Ovary (tissue), 9 donors: ENCODE measurements around the gene TRPM5. TPM values are rescaled to one million over a fixed set of nuclear protein-coding genes. Genes with fewer than 3 reads are reported as not detected.

Experiments used
- DNase-seq, 5 donors: peaks; one replicate each; pipeline ENCODE4 v3.0.0-alpha.2; 2019 to 2020
- H3K27ac ChIP-seq, 2 donors: fragments of 200-600 bp; one replicate each; pipeline versions ENCODE4 v1.5.1 to v1.8.0; 2019 to 2022
- H3K27me3 ChIP-seq: fragments of 200-600 bp; one replicate; pipeline ENCODE4 v1.8.0; 2022
- H3K36me3 ChIP-seq: fragments of 200-600 bp; sonication (generic); one replicate; pipeline ENCODE4 v1.5.1; 2019
- H3K4me1 ChIP-seq: one replicate; pipeline ENCODE4 v1.8.1; 2013; ENCODE audit warnings: mild to moderate bottlenecking, moderate library complexity; ENCODE audit not compliant: insufficient read depth
- H3K4me3 ChIP-seq: fragments of 200-600 bp; sonication (generic); one replicate; pipeline ENCODE4 v1.5.1; 2017
- H3K9me3 ChIP-seq, 2 donors: fragments of 200-600 bp in 1 of 2; sonication (generic) in 1 of 2; one replicate each; pipeline versions ENCODE4 v1.5.1 to v1.8.1; 2013 to 2019; ENCODE audit warnings: mild to moderate bottlenecking in 1 of 2, moderate library complexity in 1 of 2
- EP300 ChIP-seq: sonication (generic); formaldehyde crosslinking; IDR thresholded peaks from one replicate; pipeline ENCODE4 v1.6.1; 2017; ENCODE audit warnings: antibody characterized with exemption
- POLR2A ChIP-seq: fragments of 450-650 bp; IDR thresholded peaks from one replicate; pipeline ENCODE4 v1.6.1; 2017; ENCODE audit warnings: antibody characterized with exemption, mild to moderate bottlenecking, moderate library complexity
- WGBS, 3 donors: extraction: QIAGEN DNeasy Blood & Tissue Kit in 1 of 3; methylation state at CpG; one replicate each; pipeline versions ENCODE4 v1.1.5 to v1.1.7; 2013 to 2017; 5-methylcytosine and 5-hydroxymethylcytosine counted together
- intact Hi-C, 4 donors: fragments of 100-400 bp; cut with DNase I; formaldehyde crosslinking; loops; one replicate each; pipeline versions ENCODE4 v1.11.0 to v1.15.1; 2022 to 2023
- polyA plus RNA-seq, 2 donors: library from polyadenylated mRNA; stranded (reverse); fragments of 200-250 nt in 1 of 2; fragments of 350-450 nt in 1 of 2; fragmentation: Illumina TruSeq in 1 of 2; extraction: RNeasy Lipid Tissue Mini Kit (QIAGEN cat#74804) in 1 of 2; gene quantifications; one replicate each; pipeline ENCODE4 v1.2.3, GENCODE V29; 2013 to 2014
- total RNA-seq, 7 donors: library from RNA; depleted of rRNA in 2 of 7; stranded (reverse); fragments of >200 nt in 2 of 7; fragmentation: NEBNext Ultra II Directional in 3 of 7; extraction: Animal tissue kit (Norgen Biotek cat#: 25700) in 3 of 7; gene quantifications; one replicate each; pipeline versions ENCODE4 v1.1.0 to v1.2.4, GENCODE V29; 2016 to 2023
- TF ChIP-seq, protein P1 (sequence below), 3 donors: fragments of 450-650 bp in 2 of 3; fragments of 200-600 bp in 1 of 3; IDR thresholded peaks; one replicate each; pipeline versions ENCODE4 v1.5.1 to v1.8.0; 2016 to 2022; ENCODE audit warnings: antibody characterized with exemption in 3 of 3, mild to moderate bottlenecking in 1 of 3
- donor health status: DM: no; HTN: no; CAD: no; lungs with moderate emphysema.
- donor health status: DM: no; HTN: no; CAD: no.
- donor health status: Bipolar disorder and iron deficiency.
- donor health status: DM: yes; HTN: yes; CAD: no.
- donor health status: DM: no; HTN: no; CAD: no.
- donor health status: DM: yes; HTN: yes; CAD: no.

TRPM5 gene
- total and polyA plus RNA-seq, 9 donors: 0.05 to 0.11 (median 0.08) TPM; not detected in 6

DNA sequence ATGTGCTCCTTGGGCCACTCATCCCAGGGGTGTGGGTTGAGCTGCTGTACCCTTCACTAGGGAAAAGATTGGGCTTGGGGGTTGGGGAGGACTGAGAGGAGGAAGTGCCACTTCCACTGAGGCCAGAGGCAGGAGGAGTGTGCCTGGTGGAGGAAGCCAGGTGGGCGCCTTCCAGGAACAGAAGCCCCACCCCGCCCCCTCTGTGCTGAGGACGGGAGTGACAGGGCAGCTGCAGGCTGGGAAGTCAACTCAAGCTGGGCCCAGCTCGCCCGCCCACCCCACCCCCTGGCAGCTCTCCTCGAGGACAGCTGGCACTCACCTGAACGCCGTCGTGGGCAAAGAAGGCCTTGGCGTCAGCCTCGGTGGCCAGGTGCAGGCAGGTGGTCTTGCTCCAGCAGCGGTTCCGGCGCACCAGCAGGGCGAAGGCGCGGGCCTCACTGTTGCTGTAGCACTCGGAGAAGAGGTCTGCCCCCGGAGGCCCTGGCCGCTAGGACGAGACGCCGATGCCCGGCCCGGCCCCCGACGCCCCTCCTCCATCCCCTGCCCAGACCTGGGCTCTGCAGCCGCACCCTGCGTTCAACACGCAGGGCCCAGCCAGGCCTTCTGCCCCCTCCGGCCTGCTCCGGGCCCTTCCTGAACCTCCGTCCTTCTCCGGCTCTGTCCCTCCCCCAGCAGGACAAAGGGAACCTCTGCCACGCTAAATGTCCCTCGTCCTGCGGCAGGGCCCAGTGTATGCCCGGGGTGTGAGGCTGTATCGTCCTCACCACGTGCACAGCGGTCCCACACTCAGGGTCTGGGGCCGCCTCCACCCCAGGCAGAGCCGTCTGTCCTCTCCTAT is 30.4 kb downstream of the TRPM5 start:
- H3K9me3 ChIP-seq: no peaks in the 10 kb centered on the region
- no peak overlapping the region for H3K4me3 ChIP-seq
- TF ChIP-seq, protein P1, sequence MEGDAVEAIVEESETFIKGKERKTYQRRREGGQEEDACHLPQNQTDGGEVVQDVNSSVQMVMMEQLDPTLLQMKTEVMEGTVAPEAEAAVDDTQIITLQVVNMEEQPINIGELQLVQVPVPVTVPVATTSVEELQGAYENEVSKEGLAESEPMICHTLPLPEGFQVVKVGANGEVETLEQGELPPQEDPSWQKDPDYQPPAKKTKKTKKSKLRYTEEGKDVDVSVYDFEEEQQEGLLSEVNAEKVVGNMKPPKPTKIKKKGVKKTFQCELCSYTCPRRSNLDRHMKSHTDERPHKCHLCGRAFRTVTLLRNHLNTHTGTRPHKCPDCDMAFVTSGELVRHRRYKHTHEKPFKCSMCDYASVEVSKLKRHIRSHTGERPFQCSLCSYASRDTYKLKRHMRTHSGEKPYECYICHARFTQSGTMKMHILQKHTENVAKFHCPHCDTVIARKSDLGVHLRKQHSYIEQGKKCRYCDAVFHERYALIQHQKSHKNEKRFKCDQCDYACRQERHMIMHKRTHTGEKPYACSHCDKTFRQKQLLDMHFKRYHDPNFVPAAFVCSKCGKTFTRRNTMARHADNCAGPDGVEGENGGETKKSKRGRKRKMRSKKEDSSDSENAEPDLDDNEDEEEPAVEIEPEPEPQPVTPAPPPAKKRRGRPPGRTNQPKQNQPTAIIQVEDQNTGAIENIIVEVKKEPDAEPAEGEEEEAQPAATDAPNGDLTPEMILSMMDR (IDR thresholded peaks at IDR 0.05): no peak
- no peak for TF ChIP-seq POLR2A
- TF ChIP-seq EP300: no peak
- H3K4me1 ChIP-seq: no peaks in the 10 kb centered on the region
- DNase-seq: peak in 1 of 5 donors; percentile 14
- no peaks in the 10 kb centered on the region for H3K36me3 ChIP-seq
- WGBS, 3 donors: 84 to 85% (median 84%) methylated on average over 43 of the region's 43 CpGs
- H3K27ac ChIP-seq: no peak overlapping the region
- intact Hi-C loops: loop anchor here in 2 of 4 donors (2.0 to 5.0 kb wide), 2 partner anchors 109 to 478 kb away; no protein-coding TSS in a partner anchor
- no peaks in the 10 kb centered on the region for H3K27me3 ChIP-seq

DNA sequence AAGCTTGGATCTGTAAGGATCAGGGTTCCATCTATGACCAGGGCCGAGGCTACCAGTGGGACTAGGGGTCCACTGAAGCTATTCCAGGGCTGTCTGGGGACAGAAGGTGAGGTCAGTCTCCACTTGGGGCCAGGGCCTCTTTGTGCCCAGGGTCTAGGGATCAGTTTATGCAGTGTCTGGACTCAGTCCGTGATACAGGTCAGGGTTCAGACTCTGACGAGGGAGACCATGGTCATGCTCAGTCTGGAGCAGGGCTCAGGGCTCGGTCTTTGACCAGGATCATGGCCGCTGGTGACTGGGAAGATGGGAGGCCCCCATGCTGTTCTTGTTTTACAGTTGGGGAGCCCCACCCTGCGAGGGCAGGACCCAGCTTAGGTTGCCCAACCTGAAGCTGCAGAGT is 32.0 kb downstream of the TRPM5 start:
- H3K4me3 ChIP-seq: no peak overlapping the region
- no peak overlapping the region for H3K27ac ChIP-seq
- intact Hi-C loops: loop anchor here in 2 of 4 donors (2.0 to 5.0 kb wide), 2 partner anchors 108 to 480 kb away; no protein-coding TSS in a partner anchor
- H3K4me1 ChIP-seq: no peaks in the 10 kb centered on the region
- TF ChIP-seq, protein P1 (IDR thresholded peaks at IDR 0.05): no peak
- no peak for TF ChIP-seq EP300
- no peak for TF ChIP-seq POLR2A
- H3K27me3 ChIP-seq: no peaks in the 10 kb centered on the region
- H3K36me3 ChIP-seq: no peaks in the 10 kb centered on the region
- 85 to 93% (median 93%) methylated on average over 6 of the region's 6 CpGs for WGBS, 3 donors
- H3K9me3 ChIP-seq: no peaks in the 10 kb centered on the region
- DNase-seq: no peak

DNA sequence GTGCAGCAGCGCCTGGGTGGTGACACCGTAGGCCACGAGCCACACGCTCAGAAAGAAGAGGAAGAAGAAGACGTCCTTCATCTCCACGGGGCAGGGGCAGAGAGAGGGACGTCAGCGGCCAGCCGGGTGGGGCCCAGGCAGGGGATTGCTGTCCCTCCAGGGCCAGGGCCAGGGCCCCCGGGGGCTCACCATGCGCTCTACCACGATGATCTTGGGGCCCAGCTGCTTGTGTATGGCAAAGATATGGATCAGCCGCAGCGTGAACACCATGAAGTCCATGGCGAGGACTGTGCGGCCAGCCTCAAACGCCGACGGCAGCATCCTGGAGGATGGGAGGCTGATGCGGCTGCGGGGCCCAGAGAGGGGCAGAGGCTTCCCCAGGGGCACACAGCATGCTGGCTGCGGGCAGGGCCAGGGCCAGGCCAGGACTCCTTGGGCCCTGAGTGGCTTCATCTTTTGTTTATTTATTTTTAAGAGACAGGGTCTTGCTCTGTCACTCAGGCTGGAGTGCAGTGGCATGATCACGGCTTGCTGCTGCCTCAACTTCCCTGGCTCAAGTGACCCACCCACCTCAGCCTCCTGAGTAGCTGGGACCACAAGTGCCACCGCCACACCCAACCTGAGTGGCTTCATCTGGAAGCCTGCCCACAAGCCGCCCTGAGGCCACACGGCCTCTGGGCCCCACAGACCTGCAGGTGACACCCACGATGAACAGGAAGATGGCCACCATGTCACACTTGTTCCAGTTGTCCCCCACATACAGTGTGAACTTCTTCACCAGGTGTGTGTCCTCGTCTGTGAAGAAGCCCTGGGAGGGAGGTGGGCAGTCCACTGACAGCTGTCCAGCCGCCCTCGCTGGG is 32.6 kb downstream of the TRPM5 start:
- 76 to 83% (median 79%) methylated on average over 30 of the region's 30 CpGs for WGBS, 3 donors

DNA sequence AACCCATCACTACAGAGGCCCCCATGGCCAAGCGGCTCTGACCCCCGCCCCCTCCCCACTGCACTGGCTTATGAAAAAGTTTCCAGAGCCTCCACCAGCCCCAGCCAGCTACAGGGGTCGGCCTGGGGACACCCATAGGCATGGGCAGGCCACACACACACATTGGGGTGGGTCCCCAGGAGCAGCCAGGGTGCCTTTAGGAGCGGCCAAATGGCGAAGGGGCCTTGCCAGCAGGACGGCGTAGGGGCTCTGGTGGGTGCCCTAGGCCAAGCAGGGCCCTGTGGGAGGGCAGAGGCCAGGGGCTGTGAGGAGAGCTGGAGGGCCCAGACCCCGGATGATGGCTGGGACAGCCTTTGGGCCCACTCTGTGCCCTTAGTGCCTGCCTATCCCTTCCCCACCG is 33.7 kb downstream of the TRPM5 start:
- Histone ChIP-seq H3K27me3 (no peaks in the 10 kb centered on the region), H3K36me3 (no peaks in the 10 kb centered on the region), H3K4me3 (no peak overlapping the region), H3K27ac (no peak overlapping the region), H3K9me3 (no peaks in the 10 kb centered on the region), H3K4me1 (no peaks in the 10 kb centered on the region)
- TF ChIP-seq EP300: no peak
- TF ChIP-seq, protein P1 (IDR thresholded peaks at IDR 0.05): no peak
- TF ChIP-seq POLR2A: no peak
- DNase-seq: no peak
- intact Hi-C loops: loop anchor here in 1 of 4 donors (5.0 kb wide), 1 partner anchor 482 kb away; no protein-coding TSS in a partner anchor
- 81 to 83% (median 83%) methylated on average over 7 to 9 of the region's 9 CpGs for WGBS, 3 donors

More for the DNA sequence above, 32.6 kb downstream of the TRPM5 start:
- H3K4me1 ChIP-seq: no peaks in the 10 kb centered on the region
- TF ChIP-seq EP300 (no peak), POLR2A (no peak)
- TF ChIP-seq, protein P1 (IDR thresholded peaks at IDR 0.05): no peak
- H3K27me3 ChIP-seq: no peaks in the 10 kb centered on the region
- H3K4me3 ChIP-seq: no peak overlapping the region
- H3K27ac ChIP-seq: no peak overlapping the region
- peak in 1 of 5 donors; percentile 12 for DNase-seq
- no peaks in the 10 kb centered on the region for H3K9me3 ChIP-seq
- intact Hi-C loops: loop anchor here in 2 of 4 donors (2.0 to 5.0 kb wide), 2 partner anchors 107 to 481 kb away; no protein-coding TSS in a partner anchor
- no peaks in the 10 kb centered on the region for H3K36me3 ChIP-seq
